Measurements from ENCODE around the gene APBB3.

The APBB3 gene

GRCh38 chr5:140576776-140577201 is 12.4 kb upstream of the APBB3 start:
- peak in 3 of 4 experiments; percentile 49 to 64 (median 55) for DNase-seq

- peak; percentile 85 to 93 (median 92) for DNase-seq
Observed at GRCh38 chr5:140575309-140575708, 10.9 kb upstream of the APBB3 start.

DNA sequence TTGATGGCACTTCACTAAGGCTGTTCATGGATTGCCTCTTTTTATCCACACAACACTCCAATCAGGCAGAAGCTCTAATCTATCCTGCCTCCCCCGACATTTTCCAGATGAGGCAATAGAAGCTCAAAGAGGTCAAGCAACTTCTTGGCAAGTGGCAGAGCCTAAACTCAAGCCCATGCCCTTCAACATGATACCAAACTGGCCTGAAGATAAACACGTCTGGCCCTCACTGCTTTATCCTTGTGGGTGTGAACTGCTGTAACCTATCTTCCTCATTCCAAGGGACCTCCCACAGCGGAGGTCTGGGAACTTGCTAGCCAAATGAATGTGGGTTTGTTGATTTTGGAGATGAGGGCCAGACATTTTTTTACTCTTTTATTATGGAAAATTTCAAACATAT is 9.8 kb upstream of the APBB3 start:
- peak; percentile 50 to 77 (median 66) for DNase-seq

DNA sequence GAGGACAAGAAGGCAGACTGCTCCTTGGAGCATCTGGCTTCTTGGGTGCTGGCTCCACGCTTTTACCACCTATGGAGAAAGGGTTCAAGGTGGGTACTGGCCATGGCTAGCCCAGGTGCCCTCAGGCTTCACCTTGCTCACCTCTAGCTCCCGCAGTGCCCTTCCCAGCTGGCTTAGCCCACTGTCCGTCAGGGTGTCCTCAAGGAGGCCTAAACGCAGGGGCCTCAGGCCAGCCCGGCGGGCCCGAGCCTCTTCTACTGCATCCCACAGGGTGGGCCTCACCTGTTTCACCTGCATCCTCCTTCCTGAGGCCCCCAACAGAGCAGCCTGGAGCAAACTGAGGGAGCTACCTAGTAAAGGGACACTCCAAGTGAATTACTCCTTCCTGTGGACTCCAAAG is 9.3 kb upstream of the APBB3 start:
- no peak for DNase-seq

DNA sequence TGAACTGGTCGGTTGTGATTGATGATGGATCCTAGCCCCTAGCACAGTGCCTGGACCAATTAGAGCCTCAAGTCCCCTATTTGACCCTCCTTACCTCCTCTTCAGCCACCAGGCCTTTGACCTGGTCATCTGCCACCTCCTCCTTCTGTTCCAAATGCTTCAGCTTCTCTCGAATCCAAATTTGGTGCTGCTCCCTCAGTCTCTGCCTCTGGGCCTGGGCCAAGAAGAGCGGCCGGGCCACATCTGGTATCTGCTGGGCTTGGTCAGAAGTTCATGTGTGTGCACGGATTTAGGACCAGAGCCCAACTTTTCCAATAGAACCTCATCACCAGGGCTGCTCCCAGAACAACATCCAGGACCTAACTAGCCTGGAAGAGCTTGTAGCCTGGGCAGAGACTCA is 6.7 kb upstream of the APBB3 start:
- no peak for DNase-seq

GRCh38 chr5:140570488-140570887 is 6.1 kb upstream of the APBB3 start:
- no peak for DNase-seq

- DNase-seq = no peak
Observed at GRCh38 chr5:140570058-140570457, 5.7 kb upstream of the APBB3 start.

DNA sequence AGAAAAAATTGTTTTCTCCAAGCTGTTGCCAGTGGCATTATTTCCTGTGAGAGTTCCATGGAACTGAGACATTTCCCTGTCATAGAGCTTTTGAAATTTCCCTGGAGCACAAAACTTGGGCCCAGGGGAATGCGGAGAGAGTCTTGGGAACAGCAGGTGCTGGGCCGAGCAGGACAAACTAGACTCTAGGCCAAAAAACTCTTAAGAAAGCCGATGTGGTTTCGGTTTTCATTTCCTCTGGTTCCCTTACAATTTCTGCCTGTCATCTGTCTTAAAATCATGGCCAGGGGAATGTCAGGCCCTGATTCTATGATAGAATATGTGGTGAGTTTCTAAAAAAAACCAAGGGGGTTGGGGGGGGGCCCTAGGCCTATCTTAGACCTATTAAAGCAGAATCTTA is 4.8 kb upstream of the APBB3 start:
- DNase-seq = peak; percentile 30 to 56 (median 44)

DNA sequence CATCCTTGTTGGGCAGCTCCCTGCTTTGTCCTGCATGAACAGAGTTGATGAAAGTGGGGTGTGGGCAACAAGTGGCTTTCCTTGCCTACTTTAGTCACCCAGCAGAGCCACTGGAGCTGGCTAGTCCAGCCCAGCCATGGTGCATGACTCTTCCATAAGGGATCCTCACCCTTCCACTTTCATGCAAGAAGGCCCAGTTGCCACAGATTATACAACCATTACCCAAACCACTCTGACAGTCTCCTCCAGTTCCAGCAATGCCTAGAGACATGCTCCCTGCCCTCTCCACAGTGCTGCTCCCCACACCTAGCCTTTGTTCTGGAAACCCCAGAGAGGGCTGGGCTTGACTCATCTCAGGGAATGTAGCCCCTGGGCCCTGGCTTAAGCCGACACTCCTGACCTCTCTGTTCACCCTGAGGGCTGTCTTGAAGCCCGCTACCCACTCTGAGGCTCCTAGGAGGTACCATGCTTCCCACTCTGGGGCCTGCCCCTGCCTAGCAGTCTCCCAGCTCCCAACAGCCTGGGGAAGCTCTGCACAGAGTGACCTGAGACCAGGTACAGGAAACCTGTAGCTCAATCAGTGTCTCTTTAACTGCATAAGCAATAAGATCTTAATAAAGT is 4.2 kb upstream of the APBB3 start:
- no peak for DNase-seq

DNA sequence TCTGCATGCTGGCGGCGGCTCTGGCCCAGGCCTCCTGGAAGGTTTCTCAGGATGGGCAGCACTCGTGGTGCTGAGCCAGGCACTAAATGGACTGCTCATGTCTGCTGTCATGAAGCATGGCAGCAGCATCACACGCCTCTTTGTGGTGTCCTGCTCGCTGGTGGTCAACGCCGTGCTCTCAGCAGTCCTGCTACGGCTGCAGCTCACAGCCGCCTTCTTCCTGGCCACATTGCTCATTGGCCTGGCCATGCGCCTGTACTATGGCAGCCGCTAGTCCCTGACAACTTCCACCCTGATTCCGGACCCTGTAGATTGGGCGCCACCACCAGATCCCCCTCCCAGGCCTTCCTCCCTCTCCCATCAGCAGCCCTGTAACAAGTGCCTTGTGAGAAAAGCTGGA is 3.5 kb upstream of the APBB3 start:
- DNase-seq = no peak

GRCh38 chr5:140567136-140567818 is 2.9 kb upstream of the APBB3 start:
- no peak for DNase-seq

GRCh38 chr5:140566665-140567064 is 2.3 kb upstream of the APBB3 start:
- DNase-seq = no peak

DNA sequence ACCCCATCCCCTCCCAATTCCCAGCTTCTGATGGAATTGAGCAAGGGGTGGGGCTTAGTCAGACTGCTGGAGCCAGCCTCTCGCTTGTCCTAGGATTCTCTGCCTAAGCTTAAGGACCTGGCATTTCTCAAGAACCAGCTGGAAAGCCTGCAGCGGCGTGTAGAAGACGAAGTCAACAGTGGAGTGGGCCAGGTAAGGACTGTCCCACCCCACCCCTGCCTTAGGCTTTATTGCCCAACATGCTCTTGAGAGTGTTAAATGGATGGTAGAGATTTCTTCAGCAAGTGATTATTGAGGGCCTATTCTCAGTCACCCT is 1.3 kb upstream of the APBB3 start:
- DNase-seq = no peak

GRCh38 chr5:140565024-140565779 is 804 bp upstream of the APBB3 start:
- DNase-seq = peak in 1 of 4 experiments; percentile 43

DNA sequence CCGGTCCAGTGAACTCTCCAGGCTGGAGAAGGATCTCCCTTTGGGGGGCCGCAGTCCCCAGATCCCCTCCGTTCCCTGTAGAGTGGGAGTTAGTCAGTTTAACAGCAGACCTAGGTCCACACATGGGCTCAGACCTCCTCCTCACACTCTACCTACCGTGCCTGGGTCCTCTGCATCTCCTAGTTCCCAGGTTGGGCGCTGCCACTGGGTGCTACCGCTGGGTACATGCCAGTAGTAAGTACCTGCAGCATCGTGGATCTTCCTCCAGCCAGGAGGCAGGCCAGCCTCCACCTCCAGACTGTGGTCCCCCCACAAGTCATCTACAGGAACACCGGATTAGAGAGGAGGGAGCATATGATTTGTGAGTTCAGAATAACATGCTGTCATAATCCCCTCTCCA is 802 bp downstream of the APBB3 start:
- DNase-seq = no peak

DNA sequence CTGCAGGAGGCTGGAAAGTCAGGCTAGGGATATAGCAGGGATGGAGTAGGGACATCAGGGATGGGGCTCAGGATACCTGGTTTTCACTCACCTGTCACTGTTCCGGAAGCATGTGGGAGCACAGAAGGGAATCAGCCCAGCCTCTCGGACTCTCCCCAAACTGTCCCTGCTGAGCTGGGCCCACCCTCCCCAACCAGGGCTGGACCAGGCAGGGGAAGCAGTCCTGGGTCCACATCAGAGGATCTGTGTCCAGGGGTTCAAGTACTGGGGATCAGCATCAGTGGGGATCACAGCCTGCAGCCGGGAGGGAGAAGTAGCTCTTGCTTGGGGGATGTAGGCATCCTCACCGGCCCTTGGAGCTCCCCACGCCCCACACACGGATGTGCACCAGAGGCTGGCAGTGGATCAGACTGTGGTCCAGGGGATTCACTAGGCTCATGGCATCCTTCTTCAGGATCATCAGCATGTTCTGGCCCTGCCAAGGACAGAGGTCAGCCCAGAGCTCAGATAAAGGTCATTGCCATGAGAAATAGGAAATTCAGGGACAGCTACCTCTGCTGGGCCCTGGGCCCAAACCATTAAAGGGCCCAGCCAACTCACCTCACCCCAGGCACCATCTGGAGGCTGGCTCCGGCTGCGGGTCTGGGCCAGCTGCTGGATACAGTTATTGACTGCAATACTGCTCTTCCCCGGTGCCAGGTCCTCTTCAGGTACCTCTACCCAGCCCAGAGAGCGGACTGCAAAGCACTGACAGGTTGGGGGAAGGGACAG is 2.5 kb downstream of the APBB3 start:
- DNase-seq = no peak

DNA sequence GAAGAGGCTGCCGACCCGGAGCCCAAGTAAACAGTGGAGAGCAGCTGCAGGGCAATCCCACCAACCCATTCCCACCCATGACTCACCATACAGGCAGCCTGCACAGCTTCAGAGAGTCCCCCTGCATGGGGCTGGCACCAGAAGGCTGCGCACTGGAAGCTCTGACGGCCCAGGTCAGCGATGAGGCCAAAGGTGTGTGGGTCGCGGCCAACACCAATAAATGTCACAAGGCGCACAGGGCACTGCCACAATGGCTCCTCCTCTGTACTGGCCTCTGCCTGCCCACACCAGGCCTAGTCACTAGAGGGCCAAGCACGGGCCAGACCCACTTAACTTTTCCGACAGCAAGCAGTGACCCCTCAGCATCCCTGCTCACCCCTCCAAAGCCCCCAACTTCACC is 4.2 kb downstream of the APBB3 start:
- no peak for DNase-seq

- no peak for DNase-seq
Observed at GRCh38 chr5:140558542-140558941, 5.9 kb downstream of the APBB3 start.

DNA sequence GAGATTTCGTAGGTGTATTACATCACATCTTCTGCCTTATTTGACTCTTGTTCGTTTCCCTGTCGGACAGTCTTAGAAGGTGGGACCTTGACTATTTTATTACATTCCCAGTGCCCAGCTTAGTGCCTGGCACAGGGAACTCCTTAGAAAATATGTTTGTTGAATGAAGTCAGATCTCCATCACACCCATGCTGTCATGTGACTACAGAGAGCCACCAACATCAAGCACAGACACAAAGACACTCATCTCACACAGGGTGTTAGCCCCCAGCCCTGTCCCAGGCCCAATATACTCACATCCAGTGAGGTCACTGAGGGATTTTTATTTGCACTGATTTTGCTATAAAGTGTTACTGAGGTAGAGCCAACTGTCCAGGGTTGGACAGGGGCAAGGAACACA is 6.4 kb downstream of the APBB3 start:
- no peak for DNase-seq

DNA sequence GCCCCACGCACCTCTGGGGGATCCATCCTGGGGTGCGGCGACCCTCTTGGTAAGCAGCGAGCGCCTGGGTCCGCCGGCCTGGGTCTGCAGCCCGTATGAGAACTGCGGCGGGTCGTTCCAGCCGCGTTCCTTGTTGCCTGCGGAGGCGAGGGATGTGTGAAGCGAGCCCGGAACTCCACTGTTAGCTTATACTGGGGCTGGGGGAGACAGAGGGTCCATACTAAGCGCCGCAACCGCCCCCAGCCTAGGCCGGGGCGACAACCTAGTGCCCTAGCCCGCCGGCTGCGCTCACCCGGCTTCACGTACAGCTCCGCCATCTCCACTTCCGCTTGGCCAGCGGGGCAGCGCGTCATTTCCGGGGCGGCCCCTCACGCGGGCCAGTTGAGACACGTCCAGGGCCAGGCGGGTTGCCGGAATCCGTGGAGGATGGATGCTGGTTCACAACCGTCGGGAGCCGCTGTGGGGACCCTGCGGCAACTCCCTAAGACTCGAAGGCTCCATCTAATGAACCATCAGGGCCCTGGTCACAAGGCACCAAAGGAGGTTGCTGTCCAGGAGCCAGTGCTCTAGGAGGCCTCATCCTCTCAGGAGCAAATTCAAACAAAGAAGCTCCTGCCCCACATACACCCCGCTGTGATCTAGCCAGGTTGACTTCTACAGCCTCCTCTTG is 7.1 kb downstream of the APBB3 start, which contains the start of gene SRA1:
Gene SRA1 (minus strand): TSS at position 338 of the 670 bp plus-strand sequence. CDS start 21 bp downstream, at position 317.
- peak; percentile 97 to 98 (median 97) for DNase-seq

- DNase-seq = peak; percentile 40 to 69 (median 52)
Observed at GRCh38 chr5:140556438-140556837, 8.0 kb downstream of the APBB3 start.

DNA sequence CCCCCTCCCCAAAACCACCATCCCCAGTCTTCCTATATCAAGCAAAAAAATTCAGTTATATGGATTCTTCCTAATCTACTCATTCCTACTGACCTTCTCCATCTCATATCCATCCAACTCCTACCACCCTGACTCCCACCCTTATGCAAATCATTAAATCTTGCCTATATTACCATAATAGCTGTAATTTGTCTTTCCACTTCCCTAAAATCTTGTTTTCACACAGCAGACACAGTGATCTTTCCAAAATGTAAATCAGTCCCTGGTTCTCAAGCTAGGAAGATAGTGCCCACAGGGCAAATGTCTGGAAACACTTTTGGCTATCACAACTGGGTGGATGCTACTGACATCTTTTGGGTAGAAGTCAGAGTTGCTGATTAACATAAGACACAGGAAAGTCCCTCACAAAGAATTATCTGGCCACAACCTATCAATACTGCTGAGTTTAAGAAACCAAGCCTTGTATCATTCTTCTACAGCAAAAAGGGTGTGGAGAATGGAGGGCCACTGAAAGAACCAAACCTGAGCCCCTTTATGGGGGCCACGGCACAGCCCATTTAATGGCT is 8.6 kb downstream of the APBB3 start:
- peak in 1 of 4 experiments; percentile 22 for DNase-seq

All from suppressor macrophage (primary cell).